ENCODE measurements around the gene TMEM208.

Gene TMEM208

DNA sequence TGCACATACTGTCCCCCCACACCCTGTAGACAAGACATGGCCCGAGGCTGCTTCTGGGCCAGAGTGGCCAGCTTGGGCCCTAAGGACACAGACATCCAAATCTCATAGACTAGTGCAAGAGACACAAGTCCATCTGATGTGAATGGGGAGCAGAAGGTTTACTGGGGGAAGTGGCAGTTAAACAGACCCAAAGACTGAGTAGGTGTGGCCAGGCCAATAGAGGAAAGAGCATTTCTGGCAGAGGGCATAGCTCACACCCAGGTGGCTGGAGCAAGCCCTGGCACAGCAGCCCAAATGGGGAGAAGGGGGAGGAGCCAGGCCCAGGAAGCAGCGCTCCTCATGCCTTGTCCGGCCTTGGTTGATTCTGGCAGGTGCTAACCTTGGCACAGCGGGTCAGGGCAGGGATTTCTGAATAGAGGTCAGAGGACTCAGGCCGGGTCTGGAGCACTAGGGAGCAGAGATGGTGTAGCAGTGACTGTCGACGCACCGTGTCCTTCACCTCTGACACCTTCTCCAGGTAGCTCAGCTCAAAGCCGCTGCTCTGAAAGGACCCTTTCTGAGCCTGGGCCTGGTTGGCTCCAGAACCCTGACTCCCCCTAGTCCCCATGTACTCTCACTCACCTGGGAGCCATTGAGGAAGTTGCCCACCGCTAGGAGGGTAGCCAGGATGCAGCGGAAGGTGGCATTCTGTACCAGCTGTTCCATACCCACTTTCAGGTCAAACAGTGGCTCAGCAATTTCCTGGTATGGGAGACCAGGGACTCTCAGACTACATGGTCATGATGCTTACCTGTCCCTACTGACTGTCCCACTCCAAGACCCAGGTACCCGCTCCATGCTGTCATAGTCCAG, 4.1 kb downstream of the TMEM208 start:
- no peak for TF ChIP-seq Cebpa-rat (IDR thresholded peaks at IDR 0.05)

DNA sequence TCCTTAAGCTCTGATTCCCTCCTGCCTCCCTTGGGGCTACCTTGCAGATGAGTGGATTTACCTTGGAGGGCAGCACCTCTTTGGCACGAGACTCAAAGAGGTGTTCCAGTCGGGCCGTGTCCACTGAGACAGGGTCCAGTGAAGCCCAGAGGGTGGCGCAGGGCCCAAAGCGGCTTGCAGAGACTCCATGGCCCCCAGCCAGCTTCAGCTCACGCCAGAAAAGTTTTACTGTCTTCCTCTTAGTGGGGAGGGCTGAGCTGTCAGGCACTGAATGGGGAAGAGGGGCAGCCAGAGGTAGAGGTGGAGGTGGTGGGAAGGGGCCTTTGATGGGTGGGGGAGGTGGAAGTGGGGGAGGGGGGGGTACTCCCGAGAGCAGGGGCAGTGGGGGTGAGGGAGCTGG, 6.7 kb downstream of the TMEM208 start:
- peaks cover 77 to 95% (median 90%) of the 10 kb centered on the region in 11 experiments for H3K36me3 ChIP-seq
- no peaks in the 10 kb centered on the region for H3K27me3 ChIP-seq
- H3K9ac ChIP-seq = no peak overlapping the region
- H4K20me1 ChIP-seq = peaks cover 0 to 52% (median 38%) of the 10 kb centered on the region in 11 experiments; a peak in 16 of 22 replicates
- no peaks in the 10 kb centered on the region for H3K9me3 ChIP-seq (replicated peaks in 1 of 11)
- H3K4me1 ChIP-seq = peaks cover 14 to 44% (median 29%) of the 10 kb centered on the region in 10 experiments
- no peak overlapping the region for H3K27ac ChIP-seq
- TF ChIP-seq Cebpa-rat (IDR thresholded peaks at IDR 0.05) = no peak
- no peak overlapping the region for H3K4me3 ChIP-seq
- H3K4me2 ChIP-seq = no peak overlapping the region

More for the DNA sequence above, 4.1 kb downstream of the TMEM208 start:
- peaks cover 66 to 81% (median 78%) of the 10 kb centered on the region in 11 experiments for H3K36me3 ChIP-seq
- H3K9me3 ChIP-seq (replicated peaks in 1 of 11) = no peaks in the 10 kb centered on the region
- no peak overlapping the region for H3K4me3 ChIP-seq
- no peaks in the 10 kb centered on the region for H3K27me3 ChIP-seq
- H3K4me1 ChIP-seq = peaks cover 25 to 42% (median 36%) of the 10 kb centered on the region in 10 experiments
- H3K27ac ChIP-seq = no peak overlapping the region
- no peak overlapping the region for H3K4me2 ChIP-seq
- no peak overlapping the region for H3K9ac ChIP-seq
- peaks cover 0 to 58% (median 38%) of the 10 kb centered on the region in 11 experiments; a peak in 15 of 22 replicates for H4K20me1 ChIP-seq

DNA sequence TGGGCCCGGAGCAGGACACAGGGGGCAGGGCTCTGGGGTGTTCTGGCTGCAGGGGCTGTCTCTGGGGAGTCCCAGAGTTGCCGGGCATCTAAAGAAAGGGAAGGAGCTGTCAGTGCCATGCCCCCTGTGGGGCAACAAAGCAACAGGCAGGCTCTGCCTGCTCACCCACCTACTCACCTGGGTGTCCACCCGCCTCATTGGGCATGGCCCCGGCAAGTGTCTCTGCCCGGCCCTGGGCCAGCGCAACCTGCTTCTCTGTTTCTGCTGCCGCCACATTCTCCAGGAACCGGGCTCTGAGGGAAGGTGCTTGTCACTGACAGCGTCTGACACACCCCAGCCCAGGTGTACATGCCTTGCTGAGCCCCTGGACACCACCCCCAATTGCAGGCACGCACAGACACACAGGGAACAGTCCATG, 7.3 kb downstream of the TMEM208 start:
- Histone ChIP-seq H3K27ac (no peak overlapping the region), H3K36me3 (peaks cover 77 to 95% (median 90%) of the 10 kb centered on the region in 11 experiments), H3K27me3 (no peaks in the 10 kb centered on the region), H3K9me3 (replicated peaks in 1 of 11) (no peaks in the 10 kb centered on the region), H3K9ac (peak overlapping the region in 3 of 11 experiments; percentile 9 to 80 (median 33); a peak in 2 of 22 replicates), H3K4me3 (no peak overlapping the region), H3K4me1 (peaks cover 14 to 48% (median 31%) of the 10 kb centered on the region in 10 experiments), H4K20me1 (peaks cover 0 to 51% (median 33%) of the 10 kb centered on the region in 11 experiments; a peak in 15 of 22 replicates), H3K4me2 (0 out of 22 replicates have a peak overlapping the region, but pooled peaks of 1 of the 11 experiments have one; percentile 83)
- no peak for TF ChIP-seq Cebpa-rat (IDR thresholded peaks at IDR 0.05)

DNA sequence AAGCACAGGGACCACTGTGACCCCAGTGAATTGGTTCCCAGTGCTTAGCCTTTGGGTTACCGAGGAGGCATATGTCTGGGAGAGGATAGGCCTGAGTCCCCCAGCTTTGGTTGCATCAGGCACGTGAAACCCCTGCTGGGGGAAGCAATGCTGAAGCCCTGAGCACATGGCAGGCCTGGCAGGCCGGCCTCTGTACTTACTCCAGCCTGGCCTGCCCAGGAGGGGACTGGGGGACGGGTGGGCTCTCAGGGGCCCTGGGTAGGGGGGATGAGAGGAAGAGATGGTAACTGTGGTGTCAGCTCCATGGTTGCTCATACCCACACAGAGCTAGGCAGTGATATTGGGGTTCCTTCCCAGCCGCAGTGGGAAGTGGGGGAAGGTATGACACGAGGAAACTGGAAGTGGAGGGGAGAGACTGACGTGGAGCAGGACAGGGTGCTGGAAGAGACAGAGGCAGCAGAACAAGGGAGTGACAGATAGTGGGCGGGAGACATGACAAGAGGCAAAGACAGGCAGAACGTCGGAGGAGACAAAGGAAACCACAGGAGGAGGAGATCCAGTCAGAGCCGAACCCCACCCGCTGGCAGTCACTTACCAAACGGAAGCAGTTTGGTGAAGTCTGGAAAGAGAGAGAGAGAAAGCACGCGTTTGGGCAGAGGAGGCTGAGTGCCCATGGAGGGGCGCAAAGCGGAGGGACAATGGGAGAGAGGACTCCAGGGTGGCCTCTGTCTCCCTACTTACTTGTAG, 9.1 kb downstream of the TMEM208 start:
- TF ChIP-seq Cebpa-rat (IDR thresholded peaks at IDR 0.05) = no peak
- peaks cover 14 to 66% (median 47%) of the 10 kb centered on the region in 10 experiments for H3K4me1 ChIP-seq
- no peaks in the 10 kb centered on the region for H3K9me3 ChIP-seq (replicated peaks in 1 of 11)
- peaks cover 0 to 46% (median 18%) of the 10 kb centered on the region in 11 experiments; a peak in 11 of 22 replicates for H4K20me1 ChIP-seq
- H3K9ac ChIP-seq = peak overlapping the region; percentile 61 to 81 (median 76); a peak in 21 of 22 replicates
- peak overlapping the region; percentile 46 to 88 (median 78); a peak in 21 of 22 replicates for H3K27ac ChIP-seq
- H3K4me2 ChIP-seq = peak overlapping the region; percentile 54 to 86 (median 79)
- no peaks in the 10 kb centered on the region for H3K27me3 ChIP-seq
- H3K4me3 ChIP-seq = peak overlapping the region; percentile 31 to 66 (median 54); a peak in 19 of 20 replicates
- peaks cover 60 to 93% (median 78%) of the 10 kb centered on the region in 11 experiments for H3K36me3 ChIP-seq

DNA sequence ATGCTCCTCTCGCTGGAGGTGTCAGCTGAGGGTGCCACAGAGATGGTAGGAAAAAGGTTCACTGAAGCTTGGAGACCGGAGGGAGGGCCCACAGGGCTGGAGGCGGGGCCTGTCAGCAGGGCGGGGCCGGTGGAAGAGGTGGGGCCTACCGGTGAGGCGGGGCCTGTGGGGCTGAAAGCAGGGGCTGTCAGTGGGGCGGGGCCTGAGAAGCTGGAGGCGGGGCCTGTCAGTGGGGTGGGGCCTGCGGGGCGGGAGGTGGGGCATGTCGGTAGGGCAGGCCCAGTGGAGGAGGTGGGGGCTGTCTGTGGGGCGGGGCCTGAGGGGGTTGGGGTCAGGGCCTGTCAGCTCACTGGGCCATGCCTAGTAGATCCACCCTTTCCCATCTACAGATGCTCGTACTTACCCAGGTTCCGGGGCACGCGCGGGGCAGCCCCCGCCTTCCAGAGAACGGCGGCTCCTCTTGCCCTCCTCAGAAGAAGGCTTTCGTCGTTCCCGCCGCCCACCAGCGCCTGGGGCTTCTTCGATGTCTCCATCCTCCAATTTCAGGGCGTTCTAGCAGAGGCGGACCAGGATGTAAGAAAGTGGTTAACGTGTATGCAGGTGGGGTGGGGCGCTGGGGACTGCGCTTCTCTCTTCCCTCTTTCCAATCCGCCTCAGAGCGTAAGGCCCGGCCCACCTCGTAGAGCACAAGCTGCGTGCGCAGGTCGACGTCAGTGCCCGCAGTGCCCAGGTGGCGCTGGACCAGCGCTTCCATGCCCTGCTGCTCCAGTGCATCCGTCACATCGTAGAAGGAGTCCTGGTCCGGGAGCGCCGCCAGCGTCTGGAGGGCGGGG, 9.8 kb downstream of the TMEM208 start:
- H3K27ac ChIP-seq = peak overlapping the region; percentile 46 to 88 (median 78); a peak in 21 of 22 replicates
- no peaks in the 10 kb centered on the region for H3K27me3 ChIP-seq
- no peak for TF ChIP-seq Cebpa-rat (IDR thresholded peaks at IDR 0.05)
- H3K36me3 ChIP-seq = peaks cover 52 to 85% (median 72%) of the 10 kb centered on the region in 11 experiments
- peak overlapping the region; percentile 31 to 66 (median 54); a peak in 19 of 20 replicates for H3K4me3 ChIP-seq
- H3K9ac ChIP-seq = peak overlapping the region; percentile 61 to 81 (median 76); a peak in 21 of 22 replicates
- peaks cover 0 to 38% (median 14%) of the 10 kb centered on the region in 11 experiments; a peak in 11 of 22 replicates for H4K20me1 ChIP-seq
- peak overlapping the region; percentile 54 to 86 (median 79) for H3K4me2 ChIP-seq
- peaks cover 21 to 74% (median 55%) of the 10 kb centered on the region in 10 experiments for H3K4me1 ChIP-seq
- no peaks in the 10 kb centered on the region for H3K9me3 ChIP-seq (replicated peaks in 1 of 11)

DNA sequence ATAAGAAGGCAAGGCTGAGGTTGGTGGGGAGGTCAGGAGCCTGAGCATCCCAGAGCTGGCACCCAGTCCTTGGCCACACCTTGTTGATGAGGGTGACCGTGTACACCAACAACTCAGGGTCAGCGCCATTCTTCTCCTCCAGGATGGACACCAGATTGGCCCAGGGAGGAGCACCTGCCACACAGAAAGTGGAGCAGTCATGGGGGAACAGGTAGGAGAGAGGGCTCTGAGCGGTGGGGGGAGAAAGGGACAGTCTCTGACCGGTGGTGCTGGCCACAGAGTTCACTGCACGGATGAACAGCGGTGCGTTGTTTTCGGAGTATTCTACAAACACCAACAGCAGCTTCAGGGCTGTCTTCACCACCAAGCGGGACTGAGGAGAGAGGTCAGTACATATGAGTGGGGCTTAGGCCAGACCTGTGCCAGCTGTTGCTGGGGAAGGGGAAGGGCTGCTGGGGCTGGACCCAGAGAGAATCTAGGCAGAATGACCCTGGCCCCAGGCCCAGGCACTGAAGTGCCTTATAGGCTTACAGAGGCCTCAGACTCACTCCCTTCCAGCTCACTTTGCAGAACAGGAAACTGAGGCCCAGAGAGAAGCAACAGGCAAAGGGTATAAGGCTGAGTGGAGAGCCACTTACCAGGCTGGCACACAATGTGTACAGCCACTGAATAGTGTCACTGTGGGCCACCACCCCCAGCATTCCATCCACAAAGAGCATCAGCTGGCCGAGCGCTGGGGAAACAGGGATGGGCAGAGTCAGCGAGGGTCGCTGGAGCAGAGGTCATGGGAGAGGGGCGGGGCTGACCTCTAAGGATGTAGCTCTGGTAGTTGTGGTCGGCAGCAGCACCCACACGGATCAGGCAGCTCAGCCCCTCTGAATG, 10.7 kb downstream of the TMEM208 start:
- H3K4me2 ChIP-seq = peak overlapping the region in 2 of 11 experiments; percentile 20 to 29; a peak in 1 of 22 replicates
- peaks cover 29 to 83% (median 64%) of the 10 kb centered on the region in 10 experiments for H3K4me1 ChIP-seq
- H4K20me1 ChIP-seq = peaks cover 0 to 36% (median 13%) of the 10 kb centered on the region in 11 experiments; a peak in 11 of 22 replicates
- H3K9ac ChIP-seq = no peak overlapping the region; a peak in 1 of 22 replicates
- TF ChIP-seq Cebpa-rat (IDR thresholded peaks at IDR 0.05) = no peak
- H3K9me3 ChIP-seq (replicated peaks in 1 of 11) = no peaks in the 10 kb centered on the region
- peaks cover 45 to 77% (median 64%) of the 10 kb centered on the region in 11 experiments for H3K36me3 ChIP-seq
- no peaks in the 10 kb centered on the region for H3K27me3 ChIP-seq
- H3K4me3 ChIP-seq = no peak overlapping the region
- H3K27ac ChIP-seq = peak overlapping the region in 2 of 11 experiments; percentile 3 to 13; a peak in 2 of 22 replicates

DNA sequence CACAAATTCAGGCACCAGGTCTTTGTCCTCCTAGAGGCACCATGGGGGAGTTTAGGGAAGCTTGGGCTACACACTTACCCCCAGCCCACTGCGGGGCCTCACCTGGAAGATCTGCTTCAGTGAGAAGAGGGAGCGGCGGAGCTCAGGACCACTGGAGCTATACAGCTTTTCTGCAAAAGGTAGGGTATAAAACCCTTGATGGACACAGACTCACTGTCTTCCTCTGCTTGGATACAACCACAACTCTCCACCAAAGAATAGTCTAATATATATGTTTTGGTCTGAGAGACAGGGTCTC, 11.3 kb downstream of the TMEM208 start:
- Histone ChIP-seq H3K9me3 (replicated peaks in 1 of 11) (no peaks in the 10 kb centered on the region), H3K4me3 (no peak overlapping the region), H3K9ac (no peak overlapping the region), H3K27ac (peak overlapping the region in 2 of 11 experiments; percentile 3 to 13; a peak in 1 of 22 replicates), H3K4me2 (no peak overlapping the region), H4K20me1 (peaks cover 0 to 36% (median 13%) of the 10 kb centered on the region in 11 experiments; a peak in 11 of 22 replicates), H3K27me3 (no peaks in the 10 kb centered on the region), H3K36me3 (peaks cover 44 to 71% (median 58%) of the 10 kb centered on the region in 11 experiments), H3K4me1 (peaks cover 35 to 88% (median 70%) of the 10 kb centered on the region in 10 experiments)
- TF ChIP-seq Cebpa-rat (IDR thresholded peaks at IDR 0.05) = no peak
